Skeletal muscle tissue (tissue), 4 donors: Measurements from ENCODE around the gene ATP9B. TPM values are rescaled to one million over a fixed set of nuclear protein-coding genes. Genes with fewer than 3 reads are reported as not detected.

ENCODE experiments used
- H3K27ac ChIP-seq: one replicate; pipeline ENCODE4 v1.7.0; 2013; ENCODE audit warnings: mild to moderate bottlenecking, low read depth, low read length, inconsistent platforms
- H3K27me3 ChIP-seq, 3 donors: one replicate each; pipeline ENCODE4 v1.7.0; 2013; ENCODE audit warnings: low read length in 3 of 3; ENCODE audit not compliant: control insufficient read depth in 3 of 3, insufficient read depth in 3 of 3
- H3K36me3 ChIP-seq, 3 donors: one replicate each; pipeline ENCODE4 v1.7.0; 2013; ENCODE audit warnings: low read length in 3 of 3; ENCODE audit not compliant: control insufficient read depth in 3 of 3, insufficient read depth in 3 of 3
- H3K4me1 ChIP-seq, 3 donors: one replicate each; pipeline ENCODE4 v1.7.0; 2013; ENCODE audit warnings: low read length in 3 of 3, mild to moderate bottlenecking in 3 of 3; ENCODE audit not compliant: control insufficient read depth in 3 of 3, insufficient read depth in 3 of 3
- H3K4me3 ChIP-seq, 3 donors: one replicate each; pipeline ENCODE4 v1.7.0; 2013; ENCODE audit warnings: low read length in 3 of 3
- H3K9ac ChIP-seq, 3 donors: one replicate each; pipeline ENCODE4 v1.7.0; 2013; ENCODE audit warnings: low read length in 3 of 3, mild to moderate bottlenecking in 3 of 3, moderate library complexity in 2 of 3, low read depth in 1 of 3
- H3K9me3 ChIP-seq, 3 donors: one replicate each; pipeline ENCODE4 v1.7.0; 2013; ENCODE audit warnings: low read length in 3 of 3; ENCODE audit not compliant: control insufficient read depth in 3 of 3
- total RNA-seq: library from RNA; depleted of rRNA; stranded (reverse); fragments of >200 nt; gene quantifications from one replicate; pipeline ENCODE4 v1.2.3, GENCODE V29; 2014
- donor health status: Osteomylitis.

The ATP9B gene
- total RNA-seq, 1 donor from 2014 or later = 83.0 TPM

GRCh38 chr18:79393181-79393634 lies 324.0 kb downstream of the ATP9B start:
- peaks cover 15 to 26% (median 17%) of the 10 kb centered on the region in 3 donors for H3K4me1 ChIP-seq
- peaks cover 6 to 13% (median 9%) of the 10 kb centered on the region in 3 donors for H3K27me3 ChIP-seq
- no peaks in the 10 kb centered on the region for H3K9me3 ChIP-seq
- H3K4me3 ChIP-seq = peak overlapping the region; percentile 63 to 67 (median 67)
- peak overlapping the region; percentile 71 to 85 (median 76) for H3K9ac ChIP-seq
- peak overlapping the region; percentile 97 for H3K27ac ChIP-seq
- H3K36me3 ChIP-seq = no peaks in the 10 kb centered on the region

GRCh38 chr18:79393635-79394533 lies 324.7 kb downstream of the ATP9B start:
- H3K27me3 ChIP-seq = peaks cover 3 to 7% (median 3%) of the 10 kb centered on the region in 3 donors
- no peaks in the 10 kb centered on the region for H3K36me3 ChIP-seq
- peak overlapping the region; percentile 71 to 85 (median 76) for H3K9ac ChIP-seq
- H3K4me1 ChIP-seq = peaks cover 15 to 27% (median 17%) of the 10 kb centered on the region in 3 donors
- peak overlapping the region; percentile 97 for H3K27ac ChIP-seq
- no peaks in the 10 kb centered on the region for H3K9me3 ChIP-seq
- H3K4me3 ChIP-seq = peak overlapping the region; percentile 63 to 67 (median 67)

- Histone ChIP-seq H3K9ac (peak overlapping the region; percentile 57 to 76 (median 75)), H3K4me3 (peak overlapping the region; percentile 48 to 54 (median 52)), H3K27me3 (peaks cover 0 to 3% (median 0%) of the 10 kb centered on the region in 3 donors), H3K9me3 (no peaks in the 10 kb centered on the region), H3K36me3 (no peaks in the 10 kb centered on the region), H3K27ac (peak overlapping the region; percentile 97), H3K4me1 (peaks cover 17 to 34% (median 20%) of the 10 kb centered on the region in 3 donors)
These were observed 325.5 kb downstream of the ATP9B start for GRCh38 chr18:79394534-79395307.

- Histone ChIP-seq H3K4me1 (peaks cover 17 to 34% (median 20%) of the 10 kb centered on the region in 3 donors), H3K36me3 (no peaks in the 10 kb centered on the region), H3K27me3 (peaks cover 0 to 3% (median 0%) of the 10 kb centered on the region in 3 donors), H3K9ac (peak overlapping the region in 1 of 3 donors; percentile 76), H3K9me3 (no peaks in the 10 kb centered on the region), H3K27ac (peak overlapping the region; percentile 97), H3K4me3 (peak overlapping the region in 2 of 3 donors; percentile 48 to 54)
These were observed 326.1 kb downstream of the ATP9B start for GRCh38 chr18:79395308-79395640.

GRCh38 chr18:79395761-79396404 lies 326.7 kb downstream of the ATP9B start, which contains the start of gene NFATC1:
TSS of gene NFATC1 (plus strand) at chr18:79395930. CDS start at chr18:79396225, 295 bp downstream.
- Histone ChIP-seq H3K4me1 (peaks cover 18 to 34% (median 20%) of the 10 kb centered on the region in 3 donors), H3K27ac (peak within 1 kb of the TSS; percentile 97), H3K9ac (peak within 1 kb of the TSS; percentile 57 to 80 (median 79))

GRCh38 chr18:79396431-79397246 lies 327.4 kb downstream of the ATP9B start:
- H3K27me3 ChIP-seq = no peaks in the 10 kb centered on the region
- H3K4me1 ChIP-seq = peaks cover 20 to 42% (median 26%) of the 10 kb centered on the region in 3 donors
- H3K27ac ChIP-seq = peak overlapping the region; percentile 58
- H3K9ac ChIP-seq = peak overlapping the region; percentile 51 to 79 (median 76)
- H3K4me3 ChIP-seq = peak overlapping the region; percentile 43 to 81 (median 81)
- H3K9me3 ChIP-seq = no peaks in the 10 kb centered on the region
- no peaks in the 10 kb centered on the region for H3K36me3 ChIP-seq

More at GRCh38 chr18:79395761-79396404, 326.7 kb downstream of the ATP9B start, which contains the start of gene NFATC1:
- Histone ChIP-seq H3K9me3 (no peaks in the 10 kb centered on the region), H3K36me3 (no peaks in the 10 kb centered on the region), H3K27me3 (peaks cover 0 to 3% (median 0%) of the 10 kb centered on the region in 3 donors), H3K4me3 (peak within 1 kb of the TSS; percentile 48 to 81 (median 81))

- H3K9ac ChIP-seq = peak overlapping the region in 1 of 3 donors; percentile 76
- peaks cover 27 to 49% (median 33%) of the 10 kb centered on the region in 3 donors for H3K4me1 ChIP-seq
- H3K27ac ChIP-seq = no peak overlapping the region
- H3K9me3 ChIP-seq = no peaks in the 10 kb centered on the region
- peaks cover 0 to 3% (median 0%) of the 10 kb centered on the region in 3 donors for H3K36me3 ChIP-seq
- peak overlapping the region in 1 of 3 donors; percentile 81 for H3K4me3 ChIP-seq
- no peaks in the 10 kb centered on the region for H3K27me3 ChIP-seq
These were observed 328.1 kb downstream of the ATP9B start for GRCh38 chr18:79397247-79397829.

GRCh38 chr18:79397830-79398761 lies 328.9 kb downstream of the ATP9B start:
- no peaks in the 10 kb centered on the region for H3K9me3 ChIP-seq
- peaks cover 0 to 3% (median 0%) of the 10 kb centered on the region in 3 donors for H3K36me3 ChIP-seq
- H3K4me3 ChIP-seq = no peak overlapping the region
- H3K4me1 ChIP-seq = peaks cover 29 to 53% (median 38%) of the 10 kb centered on the region in 3 donors
- H3K27me3 ChIP-seq = no peaks in the 10 kb centered on the region
- no peak overlapping the region for H3K27ac ChIP-seq
- no peak overlapping the region for H3K9ac ChIP-seq
